Activated CD4-positive, alpha-beta memory T cell treated with anti-CD3 and anti-CD28 coated beads, Interleukin-2, amount 10 ng/mL, durations not matched to agents 7 days and 5 days (primary cell): Measurements from ENCODE around the gene KCNAB2. TPM values are rescaled to one million over a fixed set of nuclear protein-coding genes. Genes with fewer than 3 reads are reported as not detected.

Experiments
- CTCF ChIA-PET: fragments of 350-600 bp; sonication (Branson Sonifier 250); formaldehyde crosslinking; loops from one replicate; lab custom pipeline; 2021; ENCODE audit warnings: antibody characterized with exemption, inconsistent platforms; lab: Charles Lee
- POLR2A ChIA-PET: fragments of 350-600 bp; sonication (Branson Sonifier 250); formaldehyde crosslinking; loops from one replicate; lab custom pipeline; 2021; ENCODE audit warnings: antibody characterized with exemption; lab: Charles Lee
- DNase-seq: peaks from one replicate; pipeline ENCODE4 v3.0.0-alpha.2; 2020
- H3K27ac Mint-ChIP-seq: one replicate; pipeline ENCODE4 v1.8.0; 2021; ENCODE audit warnings: mild to moderate bottlenecking, mixed read lengths
- H3K27me3 Mint-ChIP-seq: one replicate; pipeline ENCODE4 v1.8.0; 2021; ENCODE audit warnings: mixed read lengths
- H3K36me3 Mint-ChIP-seq: one replicate; pipeline ENCODE4 v1.8.0; 2021; ENCODE audit warnings: low read depth, mixed read lengths
- H3K4me1 Mint-ChIP-seq: one replicate; pipeline ENCODE4 v1.8.0; 2021; ENCODE audit warnings: mixed read lengths
- H3K4me3 Mint-ChIP-seq: one replicate; pipeline ENCODE4 v1.8.0; 2021; ENCODE audit warnings: mild to moderate bottlenecking, mixed read lengths
- H3K9me3 Mint-ChIP-seq: one replicate; pipeline ENCODE4 v1.8.0; 2021; ENCODE audit warnings: mixed read lengths
- total RNA-seq, 2 experiments: library from RNA; stranded (reverse); gene quantifications; one replicate each; pipeline ENCODE4 v1.2.3, GENCODE V29; 2021

Gene KCNAB2
- total RNA-seq, 2 experiments from 2014 or later = 284 to 286 TPM

GRCh38 chr1:6121651-6122370 lies 76.1 kb downstream of the KCNAB2 start:
- Mint-ChIP-seq H3K27me3 (peaks cover 5% of the 10 kb centered on the region), H3K4me3 (no peak overlapping the region), H3K9me3 (no peaks in the 10 kb centered on the region), H3K36me3 (no peaks in the 10 kb centered on the region), H3K27ac (no peak overlapping the region), H3K4me1 (no peaks in the 10 kb centered on the region)
- no peak for DNase-seq
- ChIA-PET POLR2A (no interaction called here), CTCF (no interaction called here)

GRCh38 chr1:6123083-6123482 lies 77.4 kb downstream of the KCNAB2 start:
- ChIA-PET CTCF (no interaction called here), POLR2A (no interaction called here)
- Mint-ChIP-seq H3K27me3 (peaks cover 1% of the 10 kb centered on the region), H3K36me3 (no peaks in the 10 kb centered on the region), H3K9me3 (no peaks in the 10 kb centered on the region), H3K27ac (no peak overlapping the region), H3K4me1 (peaks cover 2% of the 10 kb centered on the region), H3K4me3 (no peak overlapping the region)
- no peak for DNase-seq

GRCh38 chr1:6123816-6124215 lies 78.1 kb downstream of the KCNAB2 start:
- peaks cover 2% of the 10 kb centered on the region for H3K4me1 Mint-ChIP-seq
- no peaks in the 10 kb centered on the region for H3K27me3 Mint-ChIP-seq
- no peaks in the 10 kb centered on the region for H3K9me3 Mint-ChIP-seq
- no peak overlapping the region for H3K4me3 Mint-ChIP-seq
- POLR2A ChIA-PET = no interaction called here
- H3K36me3 Mint-ChIP-seq = no peaks in the 10 kb centered on the region
- no peak for DNase-seq
- no peak overlapping the region for H3K27ac Mint-ChIP-seq
- CTCF ChIA-PET = no interaction called here

- POLR2A ChIA-PET = no interaction called here
- Mint-ChIP-seq H3K27ac (no peak overlapping the region), H3K4me3 (no peak overlapping the region), H3K4me1 (peaks cover 2% of the 10 kb centered on the region), H3K9me3 (no peaks in the 10 kb centered on the region), H3K27me3 (no peaks in the 10 kb centered on the region), H3K36me3 (no peaks in the 10 kb centered on the region)
- DNase-seq = no peak
- CTCF ChIA-PET = no interaction called here
These were observed 78.7 kb downstream of the KCNAB2 start for GRCh38 chr1:6124341-6124740.

GRCh38 chr1:6124746-6125365 lies 79.2 kb downstream of the KCNAB2 start:
- POLR2A ChIA-PET = no interaction called here
- Mint-ChIP-seq H3K36me3 (no peaks in the 10 kb centered on the region), H3K27ac (no peak overlapping the region)

GRCh38 chr1:6125366-6125765 lies 79.7 kb downstream of the KCNAB2 start:
- Mint-ChIP-seq H3K27me3 (no peaks in the 10 kb centered on the region), H3K4me3 (no peak overlapping the region), H3K36me3 (no peaks in the 10 kb centered on the region), H3K27ac (no peak overlapping the region), H3K4me1 (peaks cover 2% of the 10 kb centered on the region), H3K9me3 (no peaks in the 10 kb centered on the region)
- POLR2A ChIA-PET = no interaction called here
- DNase-seq = no peak
- CTCF ChIA-PET = no interaction called here

More at GRCh38 chr1:6124746-6125365, 79.2 kb downstream of the KCNAB2 start:
- Mint-ChIP-seq H3K4me1 (peaks cover 2% of the 10 kb centered on the region), H3K4me3 (no peak overlapping the region), H3K9me3 (no peaks in the 10 kb centered on the region), H3K27me3 (no peaks in the 10 kb centered on the region)
- DNase-seq = no peak
- CTCF ChIA-PET = no interaction called here

GRCh38 chr1:6126028-6126427 lies 80.3 kb downstream of the KCNAB2 start:
- Mint-ChIP-seq H3K27ac (no peak overlapping the region), H3K27me3 (no peaks in the 10 kb centered on the region), H3K4me3 (no peak overlapping the region), H3K9me3 (no peaks in the 10 kb centered on the region), H3K4me1 (peaks cover 2% of the 10 kb centered on the region), H3K36me3 (no peaks in the 10 kb centered on the region)
- ChIA-PET CTCF (no interaction called here), POLR2A (no interaction called here)
- no peak for DNase-seq

- Mint-ChIP-seq H3K9me3 (no peaks in the 10 kb centered on the region), H3K4me1 (peaks cover 2% of the 10 kb centered on the region), H3K27ac (no peak overlapping the region), H3K4me3 (no peak overlapping the region), H3K27me3 (no peaks in the 10 kb centered on the region), H3K36me3 (no peaks in the 10 kb centered on the region)
- DNase-seq = no peak
- POLR2A ChIA-PET = no interaction called here
- CTCF ChIA-PET = no interaction called here
These were observed 80.9 kb downstream of the KCNAB2 start for GRCh38 chr1:6126521-6127067.

- Mint-ChIP-seq H3K27ac (no peak overlapping the region), H3K27me3 (no peaks in the 10 kb centered on the region), H3K4me1 (peaks cover 2% of the 10 kb centered on the region), H3K4me3 (no peak overlapping the region), H3K36me3 (no peaks in the 10 kb centered on the region), H3K9me3 (peaks cover 3% of the 10 kb centered on the region)
- ChIA-PET POLR2A (no interaction called here), CTCF (no interaction called here)
- DNase-seq = peak; percentile 76
These were observed 82.0 kb downstream of the KCNAB2 start for GRCh38 chr1:6127587-6128163.

GRCh38 chr1:6128276-6129081 lies 82.8 kb downstream of the KCNAB2 start:
- H3K4me1 Mint-ChIP-seq = peaks cover 2% of the 10 kb centered on the region

GRCh38 chr1:6129313-6129712 lies 83.6 kb downstream of the KCNAB2 start:
- DNase-seq = no peak

More at GRCh38 chr1:6128276-6129081, 82.8 kb downstream of the KCNAB2 start:
- ChIA-PET POLR2A (no interaction called here), CTCF (no interaction called here)
- H3K4me3 Mint-ChIP-seq = no peak overlapping the region
- H3K27ac Mint-ChIP-seq = no peak overlapping the region
- no peak for DNase-seq
- peaks cover 3% of the 10 kb centered on the region for H3K9me3 Mint-ChIP-seq
- no peaks in the 10 kb centered on the region for H3K36me3 Mint-ChIP-seq
- no peaks in the 10 kb centered on the region for H3K27me3 Mint-ChIP-seq

GRCh38 chr1:6130036-6130435 lies 84.3 kb downstream of the KCNAB2 start:
- peaks cover 3% of the 10 kb centered on the region for H3K9me3 Mint-ChIP-seq
- no peak overlapping the region for H3K4me3 Mint-ChIP-seq
- no peaks in the 10 kb centered on the region for H3K36me3 Mint-ChIP-seq
- no peaks in the 10 kb centered on the region for H3K27me3 Mint-ChIP-seq
- ChIA-PET CTCF (interaction anchor here (1.8 kb wide), 1 partner anchor 55 kb away, joined by 4 read pairs; no protein-coding TSS in a partner anchor), POLR2A (no interaction called here)
- no peak overlapping the region for H3K27ac Mint-ChIP-seq
- DNase-seq = no peak
- H3K4me1 Mint-ChIP-seq = peaks cover 2% of the 10 kb centered on the region

More at GRCh38 chr1:6129313-6129712, 83.6 kb downstream of the KCNAB2 start:
- POLR2A ChIA-PET = no interaction called here
- no peak overlapping the region for H3K27ac Mint-ChIP-seq
- H3K4me1 Mint-ChIP-seq = peaks cover 2% of the 10 kb centered on the region
- H3K9me3 Mint-ChIP-seq = peaks cover 3% of the 10 kb centered on the region
- CTCF ChIA-PET = no interaction called here
- H3K4me3 Mint-ChIP-seq = no peak overlapping the region
- no peaks in the 10 kb centered on the region for H3K36me3 Mint-ChIP-seq
- H3K27me3 Mint-ChIP-seq = no peaks in the 10 kb centered on the region

- Mint-ChIP-seq H3K4me3 (no peak overlapping the region), H3K36me3 (no peaks in the 10 kb centered on the region), H3K4me1 (peaks cover 2% of the 10 kb centered on the region), H3K9me3 (peaks cover 3% of the 10 kb centered on the region), H3K27ac (no peak overlapping the region), H3K27me3 (no peaks in the 10 kb centered on the region)
- CTCF ChIA-PET = interaction anchor here (1.8 kb wide), 1 partner anchor 55 kb away, joined by 4 read pairs; no protein-coding TSS in a partner anchor
- POLR2A ChIA-PET = no interaction called here
- DNase-seq = no peak
These were observed 84.9 kb downstream of the KCNAB2 start for GRCh38 chr1:6130596-6130995.
